Measurements from ENCODE around the gene PCDHGA1. TPM values are rescaled to one million over a fixed set of nuclear protein-coding genes. Genes with fewer than 3 reads are reported as not detected.

The PCDHGA1 gene
- total RNA-seq, 1 donor from 2014 or later = 0.48 TPM

DNA sequence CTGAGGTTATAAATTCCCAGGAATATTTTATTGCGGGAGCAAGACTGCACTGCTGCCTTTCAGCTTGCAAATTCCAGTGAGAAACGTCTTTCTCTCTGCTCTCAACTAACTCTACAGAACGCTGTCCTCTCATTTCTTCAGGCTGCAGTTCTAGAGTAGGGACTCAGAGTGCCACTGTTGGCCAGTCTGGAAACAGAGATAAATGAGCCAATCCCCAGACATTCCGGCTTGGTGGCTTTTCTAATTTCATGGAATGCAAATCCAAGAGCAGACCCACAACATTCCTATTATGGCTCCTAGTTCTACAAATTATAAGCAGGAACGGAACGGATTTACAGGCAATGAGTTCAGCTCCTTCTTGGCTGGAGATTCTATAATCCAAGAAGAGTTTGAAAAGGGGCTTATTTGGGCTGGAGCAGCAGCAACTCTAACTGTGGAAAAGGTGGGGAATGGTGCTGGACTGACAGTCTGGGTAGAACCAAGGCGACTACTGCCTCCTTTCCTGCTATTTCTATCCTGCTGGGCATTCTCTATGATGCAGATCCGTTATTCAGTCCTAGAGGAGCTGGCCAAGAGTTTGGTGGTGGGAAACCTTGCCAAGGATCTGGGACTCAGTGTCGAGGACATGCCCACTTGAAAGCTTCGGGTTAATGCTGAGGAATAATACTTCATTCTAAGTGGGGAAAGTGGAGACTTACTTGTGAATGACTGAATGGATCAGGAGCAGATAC is 109.3 kb downstream of the PCDHGA1 start:
- DNase-seq (ENCODE audit: low spot score) = no peak

DNA sequence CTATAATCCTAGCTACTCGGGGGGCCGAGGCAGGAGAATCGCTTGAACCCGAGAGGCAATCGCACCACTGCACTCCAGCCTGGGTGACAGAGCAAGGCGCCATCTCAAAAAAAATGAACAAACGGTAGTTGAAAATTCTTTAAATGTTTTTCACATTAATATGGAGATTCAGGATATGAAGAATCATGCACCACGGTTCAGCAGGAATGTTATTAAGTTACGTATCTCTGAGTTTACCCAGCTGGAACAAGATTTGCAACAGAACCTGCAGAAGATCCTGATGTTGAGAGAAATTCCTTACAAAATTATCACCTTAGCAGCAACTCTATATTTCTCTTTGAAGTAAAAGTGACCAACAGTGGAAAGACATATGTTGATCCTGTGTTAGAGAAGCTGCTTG is 110.0 kb downstream of the PCDHGA1 start:
- no peak for DNase-seq (ENCODE audit: low spot score)

DNA sequence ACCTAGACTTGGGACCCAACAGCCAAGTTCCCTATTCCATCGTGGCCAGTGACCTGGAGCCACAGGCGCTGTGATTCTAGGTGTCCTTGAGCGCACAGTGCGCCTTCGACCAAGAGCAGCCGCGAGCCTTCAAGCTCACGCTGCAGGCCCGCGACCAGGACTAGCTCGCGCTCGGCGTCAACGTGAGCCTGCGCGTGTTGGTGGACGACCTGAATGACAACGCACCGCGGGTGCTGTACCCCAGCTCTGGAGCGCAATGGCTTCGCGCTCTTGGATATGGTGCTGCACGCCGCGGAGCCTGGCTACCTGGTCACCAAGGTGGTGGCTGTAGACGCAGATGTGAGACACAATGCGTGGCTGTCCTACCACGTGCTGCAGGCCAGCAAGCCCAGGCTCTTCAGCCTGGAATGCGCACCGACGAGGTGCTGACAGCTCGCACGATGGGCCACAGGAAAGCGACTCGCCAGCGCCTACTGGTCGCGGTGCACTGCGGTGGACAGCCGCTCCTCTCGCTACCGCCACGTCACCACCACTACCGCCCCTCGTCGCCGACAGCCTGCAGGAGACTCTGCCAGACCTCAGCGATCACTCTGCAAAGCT is 111.4 kb downstream of the PCDHGA1 start:
- DNase-seq (ENCODE audit: low spot score) = no peak

- DNase-seq (ENCODE audit: low spot score) = no peak
Measured at GRCh38 chr5:141465351-141465750, 135.0 kb downstream of the PCDHGA1 start.

- peak; percentile 94 for DNase-seq (ENCODE audit: low spot score)
Measured at GRCh38 chr5:141475625-141476131, 145.4 kb downstream of the PCDHGA1 start, which contains the start of gene PCDHGC3. Gene PCDHGC3, plus strand, starts transcription at chr5:141475966. Its CDS starts 151 bp downstream, at chr5:141476117.

DNA sequence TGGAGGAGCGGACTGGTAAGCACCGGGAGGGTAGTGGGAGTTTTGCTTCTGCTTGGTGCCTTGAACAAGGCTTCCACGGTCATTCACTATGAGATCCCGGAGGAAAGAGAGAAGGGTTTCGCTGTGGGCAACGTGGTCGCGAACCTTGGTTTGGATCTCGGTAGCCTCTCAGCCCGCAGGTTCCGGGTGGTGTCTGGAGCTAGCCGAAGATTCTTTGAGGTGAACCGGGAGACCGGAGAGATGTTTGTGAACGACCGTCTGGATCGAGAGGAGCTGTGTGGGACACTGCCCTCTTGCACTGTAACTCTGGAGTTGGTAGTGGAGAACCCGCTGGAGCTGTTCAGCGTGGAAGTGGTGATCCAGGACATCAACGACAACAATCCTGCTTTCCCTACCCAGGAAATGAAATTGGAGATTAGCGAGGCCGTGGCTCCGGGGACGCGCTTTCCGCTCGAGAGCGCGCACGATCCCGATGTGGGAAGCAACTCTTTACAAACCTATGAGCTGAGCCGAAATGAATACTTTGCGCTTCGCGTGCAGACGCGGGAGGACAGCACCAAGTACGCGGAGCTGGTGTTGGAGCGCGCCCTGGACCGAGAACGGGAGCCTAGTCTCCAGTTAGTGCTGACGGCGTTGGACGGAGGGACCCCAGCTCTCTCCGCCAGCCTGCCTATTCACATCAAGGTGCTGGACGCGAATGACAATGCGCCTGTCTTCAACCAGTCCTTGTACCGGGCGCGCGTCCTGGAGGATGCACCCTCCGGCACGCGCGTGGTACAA is 146.0 kb downstream of the PCDHGA1 start:
- no peak for DNase-seq (ENCODE audit: low spot score)

DNA sequence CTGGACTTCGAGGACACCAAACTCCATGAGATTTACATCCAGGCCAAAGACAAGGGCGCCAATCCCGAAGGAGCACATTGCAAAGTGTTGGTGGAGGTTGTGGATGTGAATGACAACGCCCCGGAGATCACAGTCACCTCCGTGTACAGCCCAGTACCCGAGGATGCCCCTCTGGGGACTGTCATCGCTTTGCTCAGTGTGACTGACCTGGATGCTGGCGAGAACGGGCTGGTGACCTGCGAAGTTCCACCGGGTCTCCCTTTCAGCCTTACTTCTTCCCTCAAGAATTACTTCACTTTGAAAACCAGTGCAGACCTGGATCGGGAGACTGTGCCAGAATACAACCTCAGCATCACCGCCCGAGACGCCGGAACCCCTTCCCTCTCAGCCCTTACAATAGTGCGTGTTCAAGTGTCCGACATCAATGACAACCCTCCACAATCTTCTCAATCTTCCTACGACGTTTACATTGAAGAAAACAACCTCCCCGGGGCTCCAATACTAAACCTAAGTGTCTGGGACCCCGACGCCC is 146.8 kb downstream of the PCDHGA1 start:
- DNase-seq (ENCODE audit: low spot score) = no peak

DNA sequence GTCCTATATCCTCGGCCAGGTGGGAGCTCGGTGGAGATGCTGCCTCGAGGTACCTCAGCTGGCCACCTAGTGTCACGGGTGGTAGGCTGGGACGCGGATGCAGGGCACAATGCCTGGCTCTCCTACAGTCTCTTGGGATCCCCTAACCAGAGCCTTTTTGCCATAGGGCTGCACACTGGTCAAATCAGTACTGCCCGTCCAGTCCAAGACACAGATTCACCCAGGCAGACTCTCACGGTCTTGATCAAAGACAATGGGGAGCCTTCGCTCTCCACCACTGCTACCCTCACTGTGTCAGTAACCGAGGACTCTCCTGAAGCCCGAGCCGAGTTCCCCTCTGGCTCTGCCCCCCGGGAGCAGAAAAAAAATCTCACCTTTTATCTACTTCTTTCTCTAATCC is 147.5 kb downstream of the PCDHGA1 start:
- DNase-seq (ENCODE audit: low spot score) = no peak

GRCh38 chr5:141478321-141478945 is 148.1 kb downstream of the PCDHGA1 start:
- no peak for DNase-seq (ENCODE audit: low spot score)

DNA sequence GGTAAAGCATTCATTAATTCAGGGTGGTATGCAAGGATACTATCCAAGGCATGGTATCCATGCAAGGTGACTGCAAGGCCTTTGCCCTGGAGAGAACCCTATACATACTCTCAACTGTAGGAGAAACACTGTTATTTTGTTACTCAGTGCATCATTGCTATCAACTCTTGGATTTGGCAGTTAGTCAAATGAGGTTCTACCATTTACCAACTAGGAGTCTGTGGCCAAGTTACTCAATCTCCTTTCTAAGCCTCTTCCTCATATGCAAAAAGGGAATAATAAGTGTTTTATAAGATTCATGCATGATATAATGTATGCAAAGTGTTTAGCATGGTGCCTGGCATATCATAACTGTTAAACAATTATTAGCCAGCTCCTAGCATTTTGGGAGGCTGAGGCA is 149.5 kb downstream of the PCDHGA1 start:
- DNase-seq (ENCODE audit: low spot score) = no peak

GRCh38 chr5:141483902-141484301 is 153.6 kb downstream of the PCDHGA1 start:
- no peak for DNase-seq (ENCODE audit: low spot score)

- DNase-seq (ENCODE audit: low spot score) = no peak
Measured at GRCh38 chr5:141484310-141484640, 154.0 kb downstream of the PCDHGA1 start.

DNA sequence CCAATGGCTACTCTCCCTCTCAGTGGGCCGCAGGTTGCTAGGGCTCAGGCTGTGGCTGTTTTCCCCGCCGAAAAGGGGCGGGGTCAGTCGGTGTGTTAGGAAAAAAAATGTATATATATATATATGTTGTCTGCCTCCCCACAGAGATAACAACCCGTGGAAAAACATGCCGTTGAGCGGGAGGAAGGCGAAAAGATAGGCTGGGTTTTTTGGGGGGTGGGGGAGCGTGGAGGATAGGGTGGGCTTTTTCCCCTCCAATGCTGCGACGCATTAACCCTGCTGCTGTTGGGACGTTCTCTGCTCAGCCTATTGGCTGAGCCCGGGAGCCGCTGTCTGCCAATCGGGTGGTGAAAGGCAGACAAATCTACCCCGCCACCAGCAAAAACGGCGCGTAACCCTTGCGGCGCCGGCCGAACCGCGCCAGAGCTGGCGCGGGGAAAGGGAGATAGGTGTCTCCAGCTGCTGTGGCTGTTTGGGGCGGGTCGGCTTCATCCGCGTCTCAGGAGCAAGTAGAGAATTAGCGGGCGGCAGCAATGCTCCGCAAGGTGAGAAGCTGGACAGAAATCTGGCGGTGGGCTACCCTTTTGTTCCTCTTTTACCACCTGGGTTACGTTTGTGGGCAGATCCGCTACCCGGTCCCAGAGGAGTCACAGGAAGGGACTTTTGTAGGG is 154.5 kb downstream of the PCDHGA1 start, which contains the start of gene PCDHGC4:
TSS of gene PCDHGC4 (plus strand) at position 390 of the 671 bp plus-strand sequence. CDS start at position 534, 144 bp downstream.
- DNase-seq (ENCODE audit: low spot score) = no peak

- no peak for DNase-seq (ENCODE audit: low spot score)
Measured at GRCh38 chr5:141485321-141486055, 155.2 kb downstream of the PCDHGA1 start.

GRCh38 chr5:141486091-141486490 is 155.8 kb downstream of the PCDHGA1 start:
- DNase-seq (ENCODE audit: low spot score) = no peak

DNA sequence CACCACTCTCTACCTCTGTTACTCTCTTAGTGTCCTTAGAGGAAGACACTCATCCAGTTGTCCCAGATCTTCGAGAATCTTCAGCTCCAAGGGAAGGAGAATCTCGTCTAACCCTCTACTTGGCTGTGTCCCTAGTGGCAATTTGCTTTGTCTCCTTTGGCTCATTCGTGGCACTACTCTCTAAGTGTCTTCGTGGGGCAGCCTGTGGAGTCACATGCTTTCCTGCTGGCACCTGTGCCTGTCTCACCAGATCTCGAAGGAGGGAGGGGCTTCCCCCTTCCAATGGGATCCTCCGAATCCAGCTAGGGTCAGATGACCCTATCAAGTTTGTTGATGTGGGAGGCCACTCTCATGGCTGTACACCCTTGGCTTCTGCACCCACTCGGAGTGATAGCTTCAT is 156.8 kb downstream of the PCDHGA1 start:
- no peak for DNase-seq (ENCODE audit: low spot score)

GRCh38 chr5:141488591-141489561 is 158.6 kb downstream of the PCDHGA1 start, which contains the start of gene PCDHGC5:
Gene PCDHGC5, plus strand, starts transcription at chr5:141489081. Its CDS starts 160 bp downstream, at chr5:141489241.
- DNase-seq (ENCODE audit: low spot score) = peak; percentile 39

DNA sequence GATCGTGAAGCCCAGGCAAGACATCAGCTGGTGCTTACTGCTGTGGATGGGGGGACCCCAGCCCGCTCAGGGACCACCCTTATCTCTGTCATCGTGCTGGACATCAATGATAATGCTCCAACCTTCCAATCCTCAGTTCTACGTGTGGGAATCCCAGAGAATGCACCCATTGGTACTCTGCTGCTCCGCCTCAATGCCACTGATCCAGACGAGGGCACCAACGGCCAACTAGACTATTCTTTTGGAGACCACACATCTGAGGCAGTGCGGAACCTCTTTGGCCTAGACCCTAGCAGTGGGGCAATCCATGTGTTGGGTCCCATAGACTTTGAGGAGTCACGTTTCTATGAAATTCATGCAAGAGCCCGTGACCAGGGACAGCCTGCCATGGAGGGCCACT is 159.5 kb downstream of the PCDHGA1 start:
- peak; percentile 49 for DNase-seq (ENCODE audit: low spot score)

DNA sequence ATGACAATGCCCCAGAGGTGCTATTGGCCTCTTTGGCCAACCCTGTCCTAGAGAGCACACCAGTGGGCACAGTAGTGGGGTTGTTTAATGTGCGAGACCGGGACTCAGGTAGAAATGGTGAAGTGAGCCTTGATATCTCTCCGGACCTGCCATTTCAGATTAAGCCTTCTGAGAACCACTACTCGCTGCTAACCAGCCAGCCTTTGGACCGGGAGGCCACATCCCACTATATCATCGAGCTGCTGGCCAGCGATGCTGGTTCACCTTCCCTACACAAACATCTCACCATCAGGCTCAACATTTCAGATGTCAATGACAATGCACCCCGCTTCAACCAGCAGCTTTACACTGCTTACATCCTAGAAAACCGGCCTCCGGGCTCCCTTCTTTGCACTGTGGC is 160.0 kb downstream of the PCDHGA1 start:
- peak; percentile 49 for DNase-seq (ENCODE audit: low spot score)

Data from mesenteric fat pad (tissue), 1 donor.